Sigmoid colon (tissue), 7 donors: ENCODE measurements around the gene CCDC138. TPM values are rescaled to one million over a fixed set of nuclear protein-coding genes. Genes with fewer than 3 reads are reported as not detected.

Experiments used
- DNase-seq: peaks from one replicate; pipeline ENCODE4 v3.0.0-alpha.2; 2019
- H3K27ac ChIP-seq, 4 donors: fragments of 200-600 bp; sonication (generic); one replicate each; pipeline ENCODE4 v1.5.1; 2016 to 2019; ENCODE audit warnings: mild to moderate bottlenecking in 1 of 4
- H3K27me3 ChIP-seq, 3 donors: fragments of 200-600 bp; sonication (generic); one replicate each; pipeline ENCODE4 v1.5.1; 2019; ENCODE audit warnings: mild to moderate bottlenecking in 1 of 3
- H3K36me3 ChIP-seq, 4 donors: fragments of 200-600 bp; sonication (generic); one replicate each; pipeline ENCODE4 v1.5.1; 2016 to 2019
- H3K4me1 ChIP-seq, 4 donors: fragments of 200-600 bp; sonication (generic); one replicate each; pipeline ENCODE4 v1.5.1; 2017 to 2019
- H3K4me3 ChIP-seq, 4 donors: fragments of 200-600 bp; sonication (generic); one replicate each; pipeline ENCODE4 v1.5.1; 2017 to 2019; ENCODE audit warnings: mild to moderate bottlenecking in 2 of 4, moderate library complexity in 1 of 4
- H3K9me3 ChIP-seq, 4 donors: fragments of 200-600 bp in 3 of 4; sonication (generic) in 3 of 4; one replicate each; pipeline versions ENCODE4 v1.5.1 to v1.6.1; 2013 to 2019
- EP300 ChIP-seq, 4 donors: sonication (generic); formaldehyde crosslinking; IDR thresholded peaks; one replicate each; pipeline ENCODE4 v1.6.1; 2017; ENCODE audit warnings: antibody characterized with exemption in 4 of 4
- POLR2A ChIP-seq, 2 donors: fragments of 450-650 bp; IDR thresholded peaks; one replicate each; pipeline ENCODE4 v1.6.1; 2016; ENCODE audit warnings: antibody characterized with exemption in 2 of 2, mild to moderate bottlenecking in 2 of 2, moderate library complexity in 2 of 2
- POLR2AphosphoS5 ChIP-seq, 4 donors: sonication (generic); formaldehyde crosslinking; IDR thresholded peaks; one replicate each; pipeline ENCODE4 v1.6.1; 2017; ENCODE audit warnings: antibody characterized with exemption in 4 of 4
- WGBS, 2 donors: extraction: QIAGEN DNeasy Blood & Tissue Kit; methylation state at CpG; one replicate each; pipeline ENCODE4 v1.1.7; 2013; 5-methylcytosine and 5-hydroxymethylcytosine counted together
- intact Hi-C: fragments of 100-400 bp; cut with DNase I; formaldehyde crosslinking; loops from one replicate; pipeline ENCODE4 v1.15.1; 2023
- polyA plus RNA-seq, 3 donors: library from polyadenylated mRNA; stranded (reverse); fragments of 200-250 nt; gene quantifications; one replicate each; pipeline ENCODE4 v1.2.3, GENCODE V29; 2013
- total RNA-seq, 4 donors: library from RNA; depleted of rRNA; stranded (reverse); fragments of >200 nt; gene quantifications; one replicate each; pipeline ENCODE4 v1.1.0, GENCODE V29; 2016
- TF ChIP-seq, protein P1 (sequence below), 4 experiments: fragments of 450-650 bp in 3 of 4; fragments of 200-600 bp in 1 of 4; IDR thresholded peaks; one replicate each; pipeline ENCODE4 v1.5.1; 2016 to 2019; ENCODE audit warnings: antibody characterized with exemption in 4 of 4, mild to moderate bottlenecking in 3 of 4, moderate library complexity in 2 of 4
- donor health status: healthy with polysubstance abuse.
- donor health status: Bipolar disorder and iron deficiency.
- donor health status: healthy.

The CCDC138 gene
- total and polyA plus RNA-seq, 7 donors, result 1.8 to 4.2 (median 3.1) TPM

DNA sequence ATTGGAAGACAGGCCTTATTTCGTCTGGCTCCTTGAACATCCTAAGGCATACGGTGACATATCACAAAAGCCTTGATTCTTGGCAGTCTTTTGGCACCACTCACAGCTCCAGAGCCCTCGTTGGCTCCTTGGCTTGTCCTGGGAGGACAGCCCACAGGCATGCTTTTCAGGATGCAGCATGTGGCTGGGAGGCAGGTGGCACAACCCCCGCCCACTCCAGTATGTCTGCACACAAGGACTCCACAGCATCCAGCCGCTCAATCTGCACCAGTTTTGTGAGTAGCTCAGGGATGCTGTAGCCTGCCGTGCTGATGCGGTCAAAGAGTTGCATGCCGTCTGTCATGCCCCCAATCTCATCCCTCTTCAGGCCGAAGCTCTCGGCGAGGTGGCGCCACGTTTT lies 110.2 kb downstream of the CCDC138 start:
- Histone ChIP-seq H3K4me3 (no peak overlapping the region), H3K4me1 (no peaks in the 10 kb centered on the region), H3K36me3 (no peaks in the 10 kb centered on the region), H3K27me3 (no peaks in the 10 kb centered on the region), H3K9me3 (no peaks in the 10 kb centered on the region), H3K27ac (no peak overlapping the region)
- DNase-seq, result no peak
- TF ChIP-seq, protein P1, sequence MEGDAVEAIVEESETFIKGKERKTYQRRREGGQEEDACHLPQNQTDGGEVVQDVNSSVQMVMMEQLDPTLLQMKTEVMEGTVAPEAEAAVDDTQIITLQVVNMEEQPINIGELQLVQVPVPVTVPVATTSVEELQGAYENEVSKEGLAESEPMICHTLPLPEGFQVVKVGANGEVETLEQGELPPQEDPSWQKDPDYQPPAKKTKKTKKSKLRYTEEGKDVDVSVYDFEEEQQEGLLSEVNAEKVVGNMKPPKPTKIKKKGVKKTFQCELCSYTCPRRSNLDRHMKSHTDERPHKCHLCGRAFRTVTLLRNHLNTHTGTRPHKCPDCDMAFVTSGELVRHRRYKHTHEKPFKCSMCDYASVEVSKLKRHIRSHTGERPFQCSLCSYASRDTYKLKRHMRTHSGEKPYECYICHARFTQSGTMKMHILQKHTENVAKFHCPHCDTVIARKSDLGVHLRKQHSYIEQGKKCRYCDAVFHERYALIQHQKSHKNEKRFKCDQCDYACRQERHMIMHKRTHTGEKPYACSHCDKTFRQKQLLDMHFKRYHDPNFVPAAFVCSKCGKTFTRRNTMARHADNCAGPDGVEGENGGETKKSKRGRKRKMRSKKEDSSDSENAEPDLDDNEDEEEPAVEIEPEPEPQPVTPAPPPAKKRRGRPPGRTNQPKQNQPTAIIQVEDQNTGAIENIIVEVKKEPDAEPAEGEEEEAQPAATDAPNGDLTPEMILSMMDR (IDR thresholded peaks at IDR 0.05), result no peak
- no peak for TF ChIP-seq POLR2AphosphoS5 (IDR thresholded peaks at IDR 0.05)
- intact Hi-C loops, result no loop called here
- 92 to 95% methylated on average over 13 of the region's 13 CpGs for WGBS, 2 donors

DNA sequence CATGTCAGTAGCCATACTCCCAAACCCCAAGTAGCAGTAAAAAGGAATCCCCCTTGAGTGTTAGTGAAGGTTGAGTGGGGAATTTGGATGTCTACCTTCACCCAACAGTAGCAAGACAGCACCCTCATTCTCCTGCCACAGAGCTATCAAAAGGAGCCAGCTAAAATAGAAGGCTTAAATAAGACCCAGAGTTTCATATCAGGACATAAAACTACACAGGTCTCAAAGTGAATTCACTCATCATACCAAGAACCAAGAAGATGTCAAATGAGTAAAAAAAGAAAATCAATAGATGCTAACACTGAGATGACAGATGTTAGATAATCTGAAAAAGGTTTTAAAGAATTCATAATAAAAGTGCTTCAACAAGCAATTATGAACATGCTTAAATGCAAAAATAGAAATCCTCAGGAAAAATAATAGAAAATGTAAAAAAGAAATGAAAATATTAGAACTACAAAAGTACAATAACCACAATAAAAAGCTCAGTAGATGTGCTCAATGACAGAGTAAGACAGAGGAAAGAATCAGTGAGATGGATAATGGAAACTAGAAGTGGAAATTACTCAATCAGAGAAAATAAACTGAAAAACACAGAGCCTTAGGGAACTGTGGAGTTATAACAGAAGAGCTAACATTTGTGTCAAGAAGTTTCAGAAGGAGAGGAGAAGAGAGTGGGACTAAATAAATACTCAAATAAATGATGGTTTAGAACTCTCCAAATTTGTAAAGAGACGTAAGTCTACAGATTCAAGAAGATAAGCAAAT lies 111.9 kb downstream of the CCDC138 start:
- Histone ChIP-seq H3K27me3 (no peaks in the 10 kb centered on the region), H3K9me3 (no peaks in the 10 kb centered on the region), H3K4me1 (no peaks in the 10 kb centered on the region), H3K27ac (no peak overlapping the region), H3K36me3 (no peaks in the 10 kb centered on the region), H3K4me3 (no peak overlapping the region)
- intact Hi-C loops, result no loop called here
- TF ChIP-seq POLR2A (IDR thresholded peaks at IDR 0.05) (no peak), EP300 (IDR thresholded peaks at IDR 0.05) (no peak), POLR2AphosphoS5 (IDR thresholded peaks at IDR 0.05) (no peak)
- TF ChIP-seq, protein P1 (IDR thresholded peaks at IDR 0.05), result no peak
- no peak for DNase-seq
- 90 to 91% methylated on average over 1 of the region's 1 CpG for WGBS, 2 donors

- intact Hi-C loops, result no loop called here
- H3K4me3 ChIP-seq, result no peak overlapping the region
- DNase-seq, result no peak
- WGBS, 2 donors, result 15 to 65% methylated on average over 3 of the region's 3 CpGs
- H3K36me3 ChIP-seq, result no peaks in the 10 kb centered on the region
- TF ChIP-seq, protein P1 (IDR thresholded peaks at IDR 0.05), result no peak
- no peak for TF ChIP-seq POLR2AphosphoS5 (IDR thresholded peaks at IDR 0.05)
- no peak overlapping the region for H3K27ac ChIP-seq
- no peaks in the 10 kb centered on the region for H3K27me3 ChIP-seq
- no peaks in the 10 kb centered on the region for H3K9me3 ChIP-seq
- H3K4me1 ChIP-seq, result peaks cover 0 to 7% (median 0%) of the 10 kb centered on the region in 4 donors
Measured at GRCh38 chr2:108904680-108905079, 118.1 kb downstream of the CCDC138 start.

GRCh38 chr2:108905176-108905575 lies 118.6 kb downstream of the CCDC138 start:
- DNase-seq, result no peak
- TF ChIP-seq, protein P1 (IDR thresholded peaks at IDR 0.05), result no peak
- TF ChIP-seq POLR2A (IDR thresholded peaks at IDR 0.05), result no peak
- TF ChIP-seq POLR2AphosphoS5 (IDR thresholded peaks at IDR 0.05), result no peak
- no peak for TF ChIP-seq EP300 (IDR thresholded peaks at IDR 0.05)
- 17 to 74% methylated on average over 3 of the region's 3 CpGs for WGBS, 2 donors

GRCh38 chr2:108905906-108906305 lies 119.3 kb downstream of the CCDC138 start:
- H3K4me3 ChIP-seq, result no peak overlapping the region
- no peak for TF ChIP-seq EP300 (IDR thresholded peaks at IDR 0.05)
- TF ChIP-seq POLR2A (IDR thresholded peaks at IDR 0.05), result no peak
- TF ChIP-seq, protein P1 (IDR thresholded peaks at IDR 0.05), result no peak
- no peak for TF ChIP-seq POLR2AphosphoS5 (IDR thresholded peaks at IDR 0.05)
- intact Hi-C loops, result no loop called here
- no peaks in the 10 kb centered on the region for H3K36me3 ChIP-seq
- H3K9me3 ChIP-seq, result no peaks in the 10 kb centered on the region
- DNase-seq, result no peak
- no peak overlapping the region for H3K27ac ChIP-seq
- no peaks in the 10 kb centered on the region for H3K27me3 ChIP-seq
- WGBS, 2 donors, result 90 to 93% methylated on average over 13 of the region's 13 CpGs
- peaks cover 0 to 7% (median 0%) of the 10 kb centered on the region in 4 donors for H3K4me1 ChIP-seq

More at GRCh38 chr2:108905176-108905575, 118.6 kb downstream of the CCDC138 start:
- no peaks in the 10 kb centered on the region for H3K9me3 ChIP-seq
- intact Hi-C loops, result no loop called here
- H3K4me1 ChIP-seq, result peaks cover 0 to 7% (median 0%) of the 10 kb centered on the region in 4 donors
- H3K27me3 ChIP-seq, result no peaks in the 10 kb centered on the region
- no peaks in the 10 kb centered on the region for H3K36me3 ChIP-seq
- H3K4me3 ChIP-seq, result no peak overlapping the region
- H3K27ac ChIP-seq, result no peak overlapping the region
